Measurements from ENCODE around the gene MYRFL.

MYRFL gene

GRCh38 chr12:70002097-70002911 is 177.3 kb downstream of the MYRFL start:
- Mint-ChIP-seq H3K9me3 (peaks cover 10% of the 10 kb centered on the region), H3K27ac (no peak overlapping the region), H3K4me1 (ENCODE audit: low read depth) (no peaks in the 10 kb centered on the region), H3K27me3 (no peaks in the 10 kb centered on the region), H3K36me3 (ENCODE audit: low read depth) (no peaks in the 10 kb centered on the region), H3K4me3 (no peak overlapping the region)
- intact Hi-C loops (cut with micrococcal nuclease), result no loop called here

- peaks cover 15% of the 10 kb centered on the region for H3K9me3 Mint-ChIP-seq
- H3K36me3 Mint-ChIP-seq (ENCODE audit: low read depth), result no peaks in the 10 kb centered on the region
- intact Hi-C loops (cut with micrococcal nuclease), result no loop called here
- no peaks in the 10 kb centered on the region for H3K27me3 Mint-ChIP-seq
- no peaks in the 10 kb centered on the region for H3K4me1 Mint-ChIP-seq (ENCODE audit: low read depth)
- H3K4me3 Mint-ChIP-seq, result no peak overlapping the region
- H3K27ac Mint-ChIP-seq, result no peak overlapping the region
Observed at GRCh38 chr12:70002912-70003255, 177.9 kb downstream of the MYRFL start.

GRCh38 chr12:70005864-70006618 is 181.0 kb downstream of the MYRFL start:
- Mint-ChIP-seq H3K9me3 (peaks cover 42% of the 10 kb centered on the region), H3K4me1 (ENCODE audit: low read depth) (no peaks in the 10 kb centered on the region), H3K27ac (no peak overlapping the region), H3K27me3 (no peaks in the 10 kb centered on the region), H3K36me3 (ENCODE audit: low read depth) (no peaks in the 10 kb centered on the region), H3K4me3 (no peak overlapping the region)
- intact Hi-C loops (cut with micrococcal nuclease), result no loop called here

DNA sequence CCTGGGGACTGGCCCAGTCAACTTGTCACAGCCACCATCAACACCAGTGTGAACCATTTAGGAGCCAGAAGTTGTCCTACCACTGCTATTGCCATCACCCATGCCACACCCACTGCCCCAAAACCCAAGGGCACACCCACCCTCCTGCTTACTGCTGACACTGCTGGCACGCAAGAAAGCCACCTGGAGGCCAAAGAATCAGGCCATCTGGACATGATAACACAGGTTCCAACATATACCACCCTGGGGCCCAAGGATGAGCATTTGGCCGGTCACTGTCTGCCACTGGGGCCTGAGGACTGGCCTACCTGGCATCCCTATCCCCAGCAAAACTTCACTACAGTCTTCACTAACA is 181.6 kb downstream of the MYRFL start:
- Mint-ChIP-seq H3K9me3 (peaks cover 47% of the 10 kb centered on the region), H3K27me3 (no peaks in the 10 kb centered on the region), H3K4me3 (no peak overlapping the region), H3K4me1 (ENCODE audit: low read depth) (no peaks in the 10 kb centered on the region), H3K27ac (no peak overlapping the region), H3K36me3 (ENCODE audit: low read depth) (no peaks in the 10 kb centered on the region)
- intact Hi-C loops (cut with micrococcal nuclease), result no loop called here

DNA sequence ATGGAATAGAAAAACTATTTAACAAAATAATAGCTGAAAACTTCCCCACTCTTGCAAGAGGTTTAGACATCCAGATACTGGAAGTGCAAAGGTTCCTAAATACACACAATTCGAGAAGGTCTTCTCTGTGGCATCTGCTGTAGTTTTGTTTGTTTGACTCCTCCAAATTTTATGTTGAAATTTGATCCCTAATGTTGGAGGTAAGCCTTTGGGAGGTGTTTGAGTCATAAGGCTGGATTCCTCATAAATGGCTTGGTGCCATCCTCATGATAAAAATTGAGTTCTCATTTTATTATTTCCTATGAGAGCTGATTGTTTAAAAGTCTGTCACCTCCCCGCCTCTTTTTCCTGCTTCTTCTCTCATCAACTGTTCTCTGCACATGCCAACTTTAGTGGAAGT is 182.7 kb downstream of the MYRFL start:
- Mint-ChIP-seq H3K27me3 (no peaks in the 10 kb centered on the region), H3K4me3 (no peak overlapping the region)
- intact Hi-C loops (cut with micrococcal nuclease), result no loop called here

More for the DNA sequence above, 182.7 kb downstream of the MYRFL start:
- Mint-ChIP-seq H3K36me3 (ENCODE audit: low read depth) (no peaks in the 10 kb centered on the region), H3K9me3 (peaks cover 57% of the 10 kb centered on the region), H3K4me1 (ENCODE audit: low read depth) (no peaks in the 10 kb centered on the region), H3K27ac (no peak overlapping the region)
